GM12872 (cell line): Measurements from ENCODE around the gene FRAT2.

Experiments used
- CTCF ChIP-seq: IDR thresholded peaks from 3 replicates; pipeline ENCODE4 v1.5.1; 2011; ENCODE audit warnings: low read depth, mild to moderate bottlenecking, low read length, moderate library complexity; ENCODE audit not compliant: insufficient read depth

FRAT2 gene

DNA sequence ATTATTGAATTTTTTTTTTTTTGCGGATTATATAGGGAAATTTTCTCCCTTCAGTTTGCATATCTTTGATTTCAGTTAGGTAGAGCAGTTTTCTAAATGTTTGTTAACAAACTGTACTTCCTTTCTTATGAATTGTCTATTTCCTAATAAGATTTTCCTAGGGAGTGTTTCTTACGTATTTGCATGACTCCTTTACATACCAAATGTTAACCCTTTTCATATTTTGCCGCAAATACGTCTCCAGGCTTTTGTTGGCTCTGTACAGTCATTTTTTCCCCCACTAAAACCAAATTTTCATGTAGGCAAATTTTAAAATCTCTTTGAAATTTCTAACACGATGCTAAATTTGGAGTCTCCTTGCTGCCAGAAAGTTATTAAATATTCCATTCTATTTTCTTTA lies 1.9 kb upstream of the FRAT2 start:
- no peak for TF ChIP-seq CTCF

GRCh38 chr10:97336006-97336405 lies 1.5 kb upstream of the FRAT2 start:
- TF ChIP-seq CTCF = no peak

DNA sequence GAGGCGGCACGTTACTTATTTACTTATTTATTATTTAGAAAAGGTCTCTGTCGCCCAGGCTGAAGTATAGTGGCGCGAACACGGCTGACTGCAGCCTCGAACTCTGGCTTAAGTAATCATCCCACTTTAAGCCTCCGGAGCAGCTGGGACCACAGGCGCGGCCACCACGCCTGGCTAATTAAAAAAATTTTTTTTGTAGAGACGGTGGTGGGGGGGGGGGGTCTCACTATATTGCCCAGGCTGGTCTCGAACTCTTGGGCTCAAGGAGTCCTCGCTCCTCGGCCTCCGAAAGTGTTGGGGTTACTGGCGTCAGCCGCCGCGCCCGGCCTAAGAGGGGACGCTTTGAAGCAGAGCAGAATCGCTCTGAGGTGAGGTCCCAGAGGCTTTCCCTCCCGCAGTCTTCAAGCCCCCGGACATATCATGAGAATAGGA lies 675 bp upstream of the FRAT2 start:
- no peak for TF ChIP-seq CTCF

- TF ChIP-seq CTCF = no peak
Observed at GRCh38 chr10:97333601-97334369, 744 bp downstream of the FRAT2 start.

GRCh38 chr10:97333351-97333600 lies 1.3 kb downstream of the FRAT2 start:
- TF ChIP-seq CTCF = peak; percentile 6; the same call in 1 of the 3 replicates

DNA sequence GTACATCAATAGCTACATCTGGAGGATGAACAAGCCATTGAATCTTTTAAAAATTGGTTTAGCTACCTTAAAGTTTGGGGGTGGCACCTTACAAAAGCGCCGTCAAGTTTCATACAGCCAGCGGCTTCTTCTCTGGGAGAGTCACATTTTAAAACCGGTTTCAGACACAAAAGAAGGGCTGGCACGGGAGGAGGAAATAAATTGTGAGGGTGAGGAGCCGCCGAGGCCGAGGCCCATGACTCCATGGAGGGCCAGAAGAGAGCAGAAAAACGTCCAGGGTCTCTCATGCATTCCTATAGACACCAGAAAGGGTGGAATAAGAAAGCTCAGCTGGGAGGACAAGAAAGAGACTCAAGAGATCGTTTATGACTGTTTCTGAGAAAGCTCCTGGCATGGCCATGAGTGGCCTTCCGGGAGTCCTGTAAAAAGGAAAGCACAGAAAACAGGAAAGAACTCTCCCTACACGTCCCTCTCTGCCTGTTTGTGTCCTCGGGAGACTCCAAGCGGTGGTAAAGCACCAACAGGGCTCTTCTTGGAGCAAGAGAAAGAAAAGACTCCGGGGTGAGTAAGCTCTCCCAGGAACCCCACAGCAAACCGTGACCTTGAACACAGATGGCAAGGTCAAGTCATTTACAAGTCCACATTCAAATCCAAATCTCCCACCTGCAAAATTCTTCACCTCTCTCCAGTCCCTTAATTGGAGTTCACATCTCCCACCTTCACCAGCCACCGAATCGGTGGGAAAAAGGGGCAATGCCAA lies 1.8 kb downstream of the FRAT2 start:
- TF ChIP-seq CTCF = no peak

DNA sequence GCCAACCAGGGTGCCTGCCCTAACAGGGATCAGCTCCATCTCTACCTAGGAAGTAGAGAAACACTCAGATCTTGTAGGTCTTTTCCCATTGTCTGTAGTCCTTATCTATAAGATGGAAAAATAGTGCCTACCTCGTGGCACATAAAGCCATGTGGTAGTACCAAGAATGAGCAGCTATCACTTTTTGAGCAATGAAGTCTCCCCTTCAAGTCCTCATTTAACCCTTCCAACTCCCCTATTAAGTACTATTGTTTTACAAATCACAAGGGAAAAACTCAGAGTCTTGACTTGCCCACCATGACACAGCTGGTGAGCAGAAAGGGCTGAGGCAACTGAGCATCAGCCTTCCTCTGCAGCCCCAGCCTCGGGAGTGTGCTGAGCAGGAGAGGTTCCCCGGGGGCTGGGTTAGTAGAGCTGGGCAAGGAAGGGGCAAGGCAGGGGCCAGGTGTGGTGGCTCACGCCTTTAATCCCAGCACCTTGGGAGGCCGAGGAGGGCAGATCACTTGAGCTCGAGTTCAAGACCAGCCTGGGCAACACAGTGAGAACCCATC lies 3.3 kb downstream of the FRAT2 start:
- no peak for TF ChIP-seq CTCF
